Smooth muscle cell (in vitro differentiated cells): Measurements from ENCODE around the gene UNC13A. TPM values are rescaled to one million over a fixed set of nuclear protein-coding genes. Genes with fewer than 3 reads are reported as not detected.

Experiments used
- DNase-seq: peaks from one replicate; lab custom pipeline; 2025; ENCODE audit not compliant: unreplicated experiment; lab: John Stamatoyannopoulos, UW
- H2AFZ ChIP-seq: fragments of 200-600 bp; sonication (generic); 2 replicates; pipeline ENCODE4 v1.6.0; 2016; ENCODE audit warnings: antibody characterized with exemption, low read depth, mild to moderate bottlenecking
- H3F3A ChIP-seq: fragments of 200-600 bp; sonication (generic); 2 replicates; pipeline ENCODE4 v1.6.0; 2017; ENCODE audit warnings: antibody characterized with exemption, low read depth
- H3K27ac ChIP-seq: fragments of 200-600 bp; sonication (generic); 2 replicates; pipeline ENCODE4 v1.5.1; 2016; ENCODE audit warnings: low read depth, mild to moderate bottlenecking
- H3K27me3 ChIP-seq: fragments of 200-600 bp; sonication (generic); 2 replicates; pipeline ENCODE4 v1.6.1; 2016; ENCODE audit warnings: low read depth, mild to moderate bottlenecking
- H3K36me3 ChIP-seq: fragments of 200-600 bp; sonication (generic); 2 replicates; pipeline ENCODE4 v1.5.1; 2016; ENCODE audit warnings: low read depth
- H3K4me1 ChIP-seq: fragments of 200-600 bp; sonication (generic); 2 replicates; pipeline ENCODE4 v1.5.1; 2016; ENCODE audit warnings: low read depth
- H3K4me2 ChIP-seq: fragments of 200-600 bp; sonication (generic); 2 replicates; pipeline ENCODE4 v1.6.0; 2016; ENCODE audit warnings: mild to moderate bottlenecking
- H3K4me3 ChIP-seq: fragments of 200-600 bp; sonication (generic); 2 replicates; pipeline ENCODE4 v1.5.1; 2016; ENCODE audit warnings: mild to moderate bottlenecking
- H3K79me2 ChIP-seq: fragments of 200-600 bp; sonication (generic); 2 replicates; pipeline ENCODE4 v1.6.0; 2016; ENCODE audit warnings: low read depth, mild to moderate bottlenecking
- H3K9ac ChIP-seq: fragments of 200-600 bp; sonication (generic); 2 replicates; pipeline ENCODE4 v1.6.0; 2016; ENCODE audit warnings: low read depth
- H3K9me3 ChIP-seq: fragments of 200-600 bp; sonication (generic); replicated peaks from 2 replicates; pipeline ENCODE4 v1.5.1; 2016; ENCODE audit warnings: low read depth
- H4K20me1 ChIP-seq: fragments of 200-600 bp; sonication (generic); 2 replicates; pipeline ENCODE4 v1.6.0; 2016; ENCODE audit warnings: low read depth
- WGBS: methylation state at CpG from one replicate; pipeline ENCODE4 v1.1.7; 2016; ENCODE audit warnings: low lambda C conversion rate; 5-methylcytosine and 5-hydroxymethylcytosine counted together
- polyA plus RNA-seq: library from polyadenylated mRNA; unstranded; fragments of >200 nt; fragmentation: Nextera tagmentation; extraction: Ambion mirVana; gene quantifications from 2 replicates; pipeline ENCODE4 v1.2.1, GENCODE V29; 2016
- total RNA-seq: library from RNA; depleted of rRNA; stranded (reverse); fragments of >200 nt; gene quantifications from 2 replicates; pipeline ENCODE4 v1.2.3, GENCODE V29; 2014
- TF ChIP-seq, protein P1 (sequence below): fragments of 200-600 bp; sonication (generic); IDR thresholded peaks from 2 replicates; pipeline ENCODE4 v1.5.1; 2017; ENCODE audit warnings: borderline replicate concordance, mild to moderate bottlenecking, antibody characterized with exemption; ENCODE audit not compliant: insufficient read depth, poor library complexity, severe bottlenecking

UNC13A gene
- total and polyA plus RNA-seq, 2 experiments from 2014 or later = 0.21 to 2.1 TPM

DNA sequence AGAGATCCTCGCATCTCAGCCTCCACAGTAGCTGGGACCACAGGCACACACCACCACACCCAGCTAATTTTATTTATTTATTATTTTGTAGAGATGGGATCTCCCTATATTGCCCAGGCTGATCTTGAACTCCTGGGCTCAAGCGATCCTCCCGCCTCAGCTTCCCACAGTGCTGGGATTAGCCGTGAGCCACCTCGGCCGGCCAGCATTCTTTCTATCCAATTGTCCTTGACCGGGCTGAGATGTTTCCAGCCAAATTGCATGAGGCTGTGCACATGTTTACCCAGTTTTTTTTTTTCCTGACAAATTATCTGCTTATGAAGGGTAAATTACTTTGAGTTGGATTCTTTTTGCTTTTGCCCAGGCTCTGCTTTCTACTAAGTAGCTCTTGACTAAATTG lies 28.2 kb downstream of the UNC13A start:
- Histone ChIP-seq H3K27ac (no peak overlapping the region), H3K9me3 (no peaks in the 10 kb centered on the region), H3K4me2 (no peak overlapping the region), H3F3A (no peaks in the 10 kb centered on the region), H3K4me1 (no peaks in the 10 kb centered on the region), H3K9ac (no peak overlapping the region), H3K36me3 (no peaks in the 10 kb centered on the region), H2AFZ (no peak overlapping the region), H3K4me3 (no peak overlapping the region), H4K20me1 (no peaks in the 10 kb centered on the region), H3K27me3 (no peaks in the 10 kb centered on the region), H3K79me2 (no peaks in the 10 kb centered on the region)
- WGBS = 87% methylated on average over 7 of the region's 7 CpGs
- DNase-seq = no peak
- TF ChIP-seq, protein P1, sequence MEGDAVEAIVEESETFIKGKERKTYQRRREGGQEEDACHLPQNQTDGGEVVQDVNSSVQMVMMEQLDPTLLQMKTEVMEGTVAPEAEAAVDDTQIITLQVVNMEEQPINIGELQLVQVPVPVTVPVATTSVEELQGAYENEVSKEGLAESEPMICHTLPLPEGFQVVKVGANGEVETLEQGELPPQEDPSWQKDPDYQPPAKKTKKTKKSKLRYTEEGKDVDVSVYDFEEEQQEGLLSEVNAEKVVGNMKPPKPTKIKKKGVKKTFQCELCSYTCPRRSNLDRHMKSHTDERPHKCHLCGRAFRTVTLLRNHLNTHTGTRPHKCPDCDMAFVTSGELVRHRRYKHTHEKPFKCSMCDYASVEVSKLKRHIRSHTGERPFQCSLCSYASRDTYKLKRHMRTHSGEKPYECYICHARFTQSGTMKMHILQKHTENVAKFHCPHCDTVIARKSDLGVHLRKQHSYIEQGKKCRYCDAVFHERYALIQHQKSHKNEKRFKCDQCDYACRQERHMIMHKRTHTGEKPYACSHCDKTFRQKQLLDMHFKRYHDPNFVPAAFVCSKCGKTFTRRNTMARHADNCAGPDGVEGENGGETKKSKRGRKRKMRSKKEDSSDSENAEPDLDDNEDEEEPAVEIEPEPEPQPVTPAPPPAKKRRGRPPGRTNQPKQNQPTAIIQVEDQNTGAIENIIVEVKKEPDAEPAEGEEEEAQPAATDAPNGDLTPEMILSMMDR = no peak

DNA sequence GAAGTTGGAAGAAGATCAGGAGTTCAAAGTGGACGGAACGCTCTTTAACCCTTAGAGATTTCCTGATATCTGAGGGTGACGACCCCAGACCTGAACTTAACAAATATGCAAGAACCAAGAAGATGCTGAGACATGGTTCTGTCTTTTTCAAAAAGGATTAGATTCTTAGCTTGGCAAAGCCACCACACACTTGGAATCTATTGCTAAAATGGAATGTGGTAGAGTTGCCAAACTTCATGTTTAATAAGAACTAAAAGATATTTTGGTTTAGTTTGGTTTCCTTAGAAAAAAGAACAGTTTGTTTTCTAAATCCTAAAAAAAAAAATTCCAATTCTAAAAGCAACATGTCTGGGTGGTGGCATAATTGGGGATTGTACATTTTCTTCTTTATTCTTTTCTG lies 29.5 kb downstream of the UNC13A start:
- H3K9ac ChIP-seq = no peak overlapping the region
- no peak for DNase-seq
- H3K79me2 ChIP-seq = no peaks in the 10 kb centered on the region
- H4K20me1 ChIP-seq = no peaks in the 10 kb centered on the region
- H3K4me2 ChIP-seq = no peak overlapping the region
- H2AFZ ChIP-seq = no peak overlapping the region
- WGBS = 77% methylated on average over 3 of the region's 3 CpGs
- H3K27me3 ChIP-seq = no peaks in the 10 kb centered on the region
- H3K4me1 ChIP-seq = no peaks in the 10 kb centered on the region
- H3K36me3 ChIP-seq = no peaks in the 10 kb centered on the region
- no peaks in the 10 kb centered on the region for H3K9me3 ChIP-seq
- H3K27ac ChIP-seq = no peak overlapping the region
- TF ChIP-seq, protein P1 = no peak
- H3K4me3 ChIP-seq = no peak overlapping the region
- no peaks in the 10 kb centered on the region for H3F3A ChIP-seq

DNA sequence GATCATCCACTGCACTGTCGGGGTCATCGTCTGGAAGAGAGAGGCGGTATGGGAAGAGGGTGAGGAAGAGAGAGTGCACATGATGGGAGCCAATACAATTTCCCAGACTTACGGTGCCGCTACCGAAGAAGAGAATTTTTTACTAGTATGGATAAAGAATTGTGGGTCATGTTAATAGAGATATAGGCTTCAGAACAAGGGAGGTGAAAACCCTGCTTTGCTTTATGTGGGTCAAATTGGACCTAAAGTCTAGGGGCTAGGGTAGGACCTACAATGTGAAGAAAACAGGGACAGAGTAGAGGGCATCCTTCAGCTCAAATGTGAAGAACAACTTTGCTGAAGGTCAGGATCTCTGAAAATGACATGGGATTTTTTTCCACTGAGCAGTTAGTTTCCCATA lies 29.9 kb downstream of the UNC13A start:
- no peaks in the 10 kb centered on the region for H3K9me3 ChIP-seq

DNA sequence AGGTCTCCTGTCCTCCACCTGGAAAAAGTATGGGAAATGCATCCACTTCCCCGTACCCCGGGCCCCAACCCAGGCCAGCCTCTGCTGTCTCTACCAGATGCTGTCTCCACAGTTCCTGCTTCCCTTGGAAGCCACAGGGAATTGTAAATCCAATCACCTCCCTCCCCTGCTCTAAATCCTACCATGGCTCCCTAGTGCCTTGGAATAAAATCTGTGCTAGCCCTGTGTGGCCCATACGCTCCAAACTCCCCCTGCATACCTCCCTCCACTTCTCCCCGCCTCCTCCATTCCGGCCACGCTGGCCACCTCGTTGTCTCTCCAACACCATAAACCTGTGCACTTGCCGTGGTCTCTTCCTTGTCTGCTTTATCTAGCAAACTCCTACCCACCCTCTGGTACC lies 31.2 kb downstream of the UNC13A start:
- TF ChIP-seq, protein P1 = no peak
- no peaks in the 10 kb centered on the region for H4K20me1 ChIP-seq
- H3K4me1 ChIP-seq = no peaks in the 10 kb centered on the region
- no peak overlapping the region for H3K4me3 ChIP-seq
- H3K27ac ChIP-seq = no peak overlapping the region
- no peaks in the 10 kb centered on the region for H3K27me3 ChIP-seq
- no peaks in the 10 kb centered on the region for H3K79me2 ChIP-seq
- 92% methylated on average over 8 of the region's 8 CpGs for WGBS
- no peaks in the 10 kb centered on the region for H3F3A ChIP-seq
- no peak for DNase-seq
- H3K9ac ChIP-seq = no peak overlapping the region
- no peaks in the 10 kb centered on the region for H3K36me3 ChIP-seq
- H2AFZ ChIP-seq = no peak overlapping the region
- no peaks in the 10 kb centered on the region for H3K9me3 ChIP-seq
- no peak overlapping the region for H3K4me2 ChIP-seq

More for the DNA sequence above, 29.9 kb downstream of the UNC13A start:
- no peaks in the 10 kb centered on the region for H3K27me3 ChIP-seq
- H3K79me2 ChIP-seq = no peaks in the 10 kb centered on the region
- no peak overlapping the region for H2AFZ ChIP-seq
- no peak overlapping the region for H3K9ac ChIP-seq
- H3K27ac ChIP-seq = no peak overlapping the region
- TF ChIP-seq, protein P1 = no peak
- H3K36me3 ChIP-seq = no peaks in the 10 kb centered on the region
- 80% methylated on average over 6 of the region's 6 CpGs for WGBS
- H3K4me3 ChIP-seq = no peak overlapping the region
- no peaks in the 10 kb centered on the region for H3F3A ChIP-seq
- no peak overlapping the region for H3K4me2 ChIP-seq
- H4K20me1 ChIP-seq = no peaks in the 10 kb centered on the region
- no peaks in the 10 kb centered on the region for H3K4me1 ChIP-seq
- no peak for DNase-seq
